ENCODE measurements around the gene IGFL1.
"Not testable (repeated sequence)": the region's sequence is repeated elsewhere in the genome, so short reads cannot be mapped to it uniquely, and the experiment has no call there.

Gene IGFL1

DNA sequence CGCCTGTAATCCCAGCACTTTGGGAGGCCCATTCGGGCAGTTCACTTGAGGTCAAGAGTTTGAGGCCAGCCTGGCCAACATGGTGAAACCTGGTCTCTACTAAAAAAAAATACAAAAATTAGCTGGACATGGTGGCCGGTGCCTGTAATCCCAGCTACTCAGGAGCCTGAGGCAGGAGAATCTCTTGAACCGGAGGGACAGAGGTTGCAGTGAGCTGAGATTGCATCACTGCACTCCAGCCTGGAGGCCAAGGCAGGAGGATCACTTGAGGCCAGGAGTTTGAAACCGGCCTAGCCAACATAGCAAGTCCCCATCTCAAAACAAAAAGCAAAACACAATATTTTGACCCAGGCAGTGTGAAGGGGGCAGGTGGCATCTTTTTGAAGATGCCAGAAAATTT is 35.3 kb downstream of the IGFL1 start:
- DNase-seq (ENCODE audit: extremely low read depth in 1 of 2, low read depth in 1 of 2), result not testable (repeated sequence)

DNA sequence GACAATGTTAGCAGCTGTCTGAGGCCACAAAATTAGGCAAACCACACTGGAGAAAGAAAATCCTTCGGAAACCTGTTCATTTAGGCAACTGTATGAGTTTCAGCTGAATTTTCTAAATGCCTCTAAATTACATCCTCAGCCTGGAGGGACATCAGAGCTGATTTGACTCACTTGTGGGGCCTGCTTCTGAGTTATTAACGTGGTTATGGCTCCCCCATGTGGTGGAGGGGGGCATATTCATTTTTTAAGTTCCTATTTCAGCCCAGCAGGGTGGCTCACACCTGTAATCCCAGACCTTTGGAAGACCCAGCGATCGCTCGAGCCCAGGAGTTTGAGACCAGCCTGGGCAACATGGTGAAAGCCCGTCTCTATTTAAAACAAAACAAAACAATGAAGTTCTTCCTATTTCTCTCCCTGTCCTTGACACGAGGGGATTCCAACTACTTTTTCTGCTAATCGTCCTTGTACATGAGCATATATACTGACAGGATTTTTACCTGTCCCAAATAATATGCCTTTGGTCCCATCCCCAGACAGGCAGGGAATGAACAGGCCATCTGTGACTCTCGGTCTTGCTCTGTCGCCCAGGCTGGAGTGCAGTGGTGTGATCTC is 35.8 kb downstream of the IGFL1 start:
- peak; percentile 23 to 44 for DNase-seq (ENCODE audit: extremely low read depth in 1 of 2, low read depth in 1 of 2)

DNA sequence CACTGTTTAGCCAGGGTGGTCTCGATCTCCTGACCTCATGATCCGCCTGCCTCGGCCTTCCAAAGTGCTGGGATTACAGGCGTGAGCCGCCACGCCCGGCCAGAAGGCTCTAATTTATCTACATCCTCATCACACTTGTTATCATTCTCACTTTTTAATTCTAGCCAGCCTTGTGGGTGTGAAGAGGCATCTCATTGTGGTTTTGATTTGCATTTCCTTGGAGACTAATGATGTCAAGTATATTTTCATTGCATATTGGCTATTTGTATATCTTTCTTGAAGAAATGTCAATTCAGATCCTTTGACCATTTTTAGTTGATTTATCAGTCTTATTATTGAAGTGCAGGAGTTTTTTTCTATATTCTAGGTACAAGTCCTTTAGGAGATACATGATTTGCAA is 39.6 kb downstream of the IGFL1 start:
- DNase-seq (ENCODE audit: extremely low read depth in 1 of 2, low read depth in 1 of 2), result no peak

DNA sequence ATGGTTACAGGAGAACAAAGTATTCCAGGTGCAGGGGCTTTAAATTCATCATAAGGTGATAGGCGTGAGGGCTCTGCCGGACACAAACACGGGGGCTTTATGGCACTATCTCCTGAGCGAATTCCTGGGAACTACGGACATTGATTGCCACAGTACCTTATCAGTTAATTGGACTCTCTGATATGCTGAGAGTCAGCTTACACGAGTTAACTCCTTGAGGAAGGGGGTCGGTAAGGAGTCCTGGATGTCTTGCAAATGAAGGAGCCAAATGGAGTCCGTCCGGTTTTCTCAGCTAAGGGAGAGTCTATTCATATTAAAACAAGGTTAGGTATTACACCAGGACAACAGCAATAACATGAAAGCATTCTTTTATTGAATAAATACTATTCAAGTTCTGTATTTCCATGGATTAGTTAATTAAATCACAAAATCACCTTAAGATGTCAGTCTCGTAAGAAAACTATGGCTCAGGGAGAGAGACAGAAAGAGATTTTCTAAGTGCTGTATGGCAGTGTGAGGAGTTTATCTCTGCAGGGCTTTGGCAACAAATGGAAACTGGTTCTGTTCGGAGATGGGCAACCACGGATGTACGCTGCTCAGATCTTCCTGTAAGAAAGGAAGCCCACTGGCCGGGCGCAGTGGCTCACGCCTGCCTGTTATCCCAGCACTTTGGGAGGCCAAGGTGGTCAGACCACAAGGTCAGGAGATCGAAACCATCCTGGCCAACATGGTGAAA is 41.1 kb downstream of the IGFL1 start:
- no peak for DNase-seq (ENCODE audit: extremely low read depth in 1 of 2, low read depth in 1 of 2)

DNA sequence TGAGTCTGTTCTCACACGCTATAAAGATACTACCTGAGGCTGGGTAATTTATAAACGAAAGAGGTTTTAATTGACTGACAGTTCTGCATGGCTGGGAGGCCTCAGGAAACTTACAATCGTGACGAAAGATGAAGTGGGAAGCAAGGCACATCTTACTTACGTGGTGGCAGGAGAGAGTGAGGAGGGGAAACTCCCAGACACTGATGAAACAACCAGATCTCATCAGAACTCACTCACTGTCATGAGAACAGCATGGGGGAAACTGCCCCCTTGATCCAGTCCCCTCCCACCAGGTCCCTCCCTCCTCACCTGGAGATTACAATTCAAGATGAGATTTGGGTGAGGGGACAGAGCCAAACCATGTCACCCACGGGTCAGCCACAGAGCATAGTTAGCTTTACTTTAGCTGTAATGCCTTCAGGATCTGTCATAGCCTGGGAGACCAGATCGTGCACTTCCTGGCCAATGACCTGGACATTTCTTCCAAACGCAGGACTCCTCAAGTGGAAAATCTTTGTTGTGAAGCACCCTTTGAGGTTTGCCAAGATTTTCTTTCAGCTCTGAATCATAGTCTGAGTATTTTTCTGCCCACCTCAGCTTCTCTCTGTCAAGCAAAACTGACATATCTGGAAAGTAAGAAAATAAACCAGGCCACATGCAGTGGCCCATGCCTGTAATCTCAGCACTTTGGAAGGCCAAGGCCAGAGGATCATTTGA is 42.1 kb downstream of the IGFL1 start:
- DNase-seq (ENCODE audit: extremely low read depth in 1 of 2, low read depth in 1 of 2), result no peak

DNA sequence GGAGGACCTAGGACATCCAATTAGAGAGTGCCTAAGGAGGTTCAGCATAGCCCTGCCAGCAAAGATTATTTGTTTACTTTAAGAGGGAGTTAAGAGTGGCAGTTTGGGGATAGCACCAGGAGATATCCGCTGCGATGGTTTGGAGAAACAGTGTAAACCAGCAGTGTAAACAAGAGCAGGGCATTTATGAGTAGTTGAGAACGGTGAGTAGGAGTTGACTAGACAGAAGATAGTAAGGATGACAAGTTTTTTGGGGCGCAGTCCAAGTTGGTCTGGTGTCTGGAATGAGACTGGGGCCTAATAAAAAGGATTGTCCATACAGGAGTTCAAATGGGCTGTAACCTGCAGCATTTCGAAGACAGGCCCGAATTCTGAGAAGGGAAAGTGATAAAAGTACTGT is 44.4 kb downstream of the IGFL1 start:
- DNase-seq (ENCODE audit: extremely low read depth in 1 of 2, low read depth in 1 of 2), result not testable (repeated sequence)

DNA sequence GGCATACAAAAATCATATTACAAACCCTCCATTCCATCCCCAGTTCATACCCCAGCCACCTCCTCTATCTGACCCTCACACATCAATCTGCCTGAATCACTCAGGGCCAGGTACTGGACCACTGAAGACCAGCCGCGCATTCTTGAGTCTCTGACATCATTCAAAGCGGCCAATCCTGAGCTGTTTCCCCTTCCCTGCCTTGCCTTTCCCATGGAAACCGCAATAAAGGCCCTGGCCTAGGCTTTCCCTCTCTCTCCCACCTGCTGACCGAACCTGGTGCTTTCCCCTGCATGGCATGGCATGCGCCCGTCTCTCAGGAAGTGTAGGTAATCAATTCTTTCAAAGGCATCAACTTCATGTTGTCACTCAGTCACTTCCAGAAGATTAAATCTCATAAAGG is 49.6 kb downstream of the IGFL1 start:
- DNase-seq (ENCODE audit: extremely low read depth in 1 of 2, low read depth in 1 of 2), result no peak
